HG02678 (cell line): ENCODE results near the gene CYB5B.

Experiments used
- ATAC-seq: cut with Tn5 transposase; IDR thresholded peaks from one replicate; pipeline ENCODE4 v1.9.1; 2021; ENCODE audit warnings: mild to moderate bottlenecking, moderate library complexity; ENCODE audit not compliant: unreplicated experiment

Gene CYB5B

DNA sequence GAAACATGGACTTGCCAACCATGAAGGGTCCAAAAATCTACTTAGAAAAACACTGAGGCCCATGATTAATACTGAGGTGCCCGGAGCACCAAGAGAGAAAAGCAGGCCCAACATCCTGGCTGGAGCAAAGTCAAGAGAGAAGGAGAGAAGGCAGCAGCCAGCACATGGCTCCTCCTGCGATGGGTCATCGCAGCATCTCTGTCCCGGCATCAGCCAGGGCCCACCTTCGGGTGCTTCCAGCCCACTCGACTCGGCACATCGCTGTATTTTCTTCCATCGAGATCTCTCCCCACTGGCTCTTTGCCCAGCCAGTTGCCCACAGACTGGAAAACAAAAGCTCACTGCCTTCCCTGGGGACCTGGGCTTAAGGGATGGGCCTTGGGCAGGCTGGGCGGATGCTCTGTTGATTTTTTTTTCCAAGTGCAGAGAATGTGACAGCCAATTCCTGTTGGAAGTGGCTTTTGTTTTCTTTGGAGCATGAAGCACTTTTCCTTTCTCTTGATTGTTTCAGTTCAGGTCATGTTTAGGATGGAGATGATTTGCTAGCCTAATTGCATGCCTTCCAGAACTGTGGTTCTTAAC is 58.1 kb downstream of the CYB5B start:
- ATAC-seq = no peak

DNA sequence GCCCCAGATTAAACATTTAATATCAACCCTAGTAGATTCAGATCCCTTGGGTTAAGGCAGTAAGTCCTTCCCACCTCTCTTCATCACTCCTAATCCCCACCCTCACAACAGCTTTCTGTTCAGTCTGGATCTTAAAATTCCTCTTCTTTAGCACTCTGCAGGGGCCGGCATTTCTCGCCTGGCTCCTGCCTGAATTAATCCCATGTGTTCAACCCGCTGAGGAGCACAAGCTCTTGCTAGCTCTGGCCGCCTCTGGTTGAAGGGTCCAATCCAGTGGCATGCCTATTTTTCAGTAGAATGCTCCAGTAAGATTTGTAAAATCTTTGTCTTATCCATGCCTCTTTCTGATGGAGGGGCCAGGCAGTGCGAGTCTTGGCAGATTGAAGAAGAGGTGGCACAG is 59.2 kb downstream of the CYB5B start:
- no peak for ATAC-seq

- ATAC-seq = no peak
Observed at GRCh38 chr16:69485361-69485760, 60.9 kb downstream of the CYB5B start.

DNA sequence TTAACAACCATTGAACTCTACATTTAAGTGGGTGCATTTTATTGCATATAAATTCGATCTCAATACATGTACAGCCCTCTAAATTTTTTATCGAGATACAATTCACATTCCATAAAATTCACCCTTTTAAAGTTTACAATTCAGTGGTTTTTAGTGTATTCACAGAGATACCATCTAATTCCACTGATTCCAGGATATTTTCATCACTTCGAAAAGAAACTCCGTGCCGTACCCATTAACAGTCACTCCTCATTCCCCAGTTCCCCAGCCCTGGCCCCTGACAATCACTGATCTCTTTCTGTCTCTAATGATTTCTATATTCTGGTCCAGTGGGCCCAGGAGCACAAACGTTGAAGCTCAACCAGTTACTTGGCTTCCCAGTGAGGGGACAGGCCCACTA is 61.4 kb downstream of the CYB5B start:
- ATAC-seq = no peak

- no peak for ATAC-seq
Observed at GRCh38 chr16:69486272-69486671, 61.9 kb downstream of the CYB5B start.

GRCh38 chr16:69486724-69487123 is 62.3 kb downstream of the CYB5B start:
- no peak for ATAC-seq

- no peak for ATAC-seq
Observed at GRCh38 chr16:69490707-69491324, 66.4 kb downstream of the CYB5B start.

- no peak for ATAC-seq
Observed at GRCh38 chr16:69494991-69495392, 70.6 kb downstream of the CYB5B start.

- no peak for ATAC-seq
Observed at GRCh38 chr16:69495821-69496220, 71.4 kb downstream of the CYB5B start.

DNA sequence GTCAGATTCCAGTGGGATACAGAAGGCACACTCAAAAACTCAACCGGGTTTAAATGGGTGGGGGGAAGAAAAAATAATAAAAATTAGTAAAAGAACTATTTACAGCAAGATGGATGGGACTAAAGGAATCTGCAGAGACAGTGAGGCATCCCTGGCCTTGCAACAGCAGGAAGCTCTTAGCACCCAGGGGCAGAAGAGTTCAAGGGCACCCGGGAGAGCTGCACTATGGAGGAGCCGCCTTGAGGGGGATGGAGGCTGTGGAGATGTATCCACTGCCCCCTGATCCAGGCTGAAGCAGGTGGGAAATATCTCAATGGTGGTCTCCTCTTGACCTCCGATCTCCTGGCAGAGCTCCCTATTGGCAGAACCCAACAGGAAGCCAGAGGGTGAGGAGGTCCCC is 72.0 kb downstream of the CYB5B start:
- no peak for ATAC-seq

DNA sequence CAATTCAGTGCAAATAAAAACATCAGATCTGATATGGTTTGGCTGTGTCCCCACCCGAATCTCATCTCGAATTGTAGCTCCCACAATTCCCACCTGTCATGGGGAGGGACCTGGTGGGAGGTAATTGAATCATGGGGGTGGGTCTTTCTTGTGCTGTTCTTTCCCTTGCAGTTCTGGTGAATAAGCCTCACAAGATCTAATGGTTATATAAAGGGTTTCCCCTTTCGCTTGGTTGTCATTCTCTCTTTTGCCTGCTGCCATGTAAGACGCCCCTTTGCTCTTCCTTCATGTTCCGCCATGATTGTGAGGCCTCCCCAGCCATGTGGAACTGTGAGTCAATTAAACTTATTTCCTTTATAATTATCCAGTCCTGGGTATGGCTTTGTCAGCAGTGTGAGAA is 72.5 kb downstream of the CYB5B start:
- ATAC-seq = no peak

DNA sequence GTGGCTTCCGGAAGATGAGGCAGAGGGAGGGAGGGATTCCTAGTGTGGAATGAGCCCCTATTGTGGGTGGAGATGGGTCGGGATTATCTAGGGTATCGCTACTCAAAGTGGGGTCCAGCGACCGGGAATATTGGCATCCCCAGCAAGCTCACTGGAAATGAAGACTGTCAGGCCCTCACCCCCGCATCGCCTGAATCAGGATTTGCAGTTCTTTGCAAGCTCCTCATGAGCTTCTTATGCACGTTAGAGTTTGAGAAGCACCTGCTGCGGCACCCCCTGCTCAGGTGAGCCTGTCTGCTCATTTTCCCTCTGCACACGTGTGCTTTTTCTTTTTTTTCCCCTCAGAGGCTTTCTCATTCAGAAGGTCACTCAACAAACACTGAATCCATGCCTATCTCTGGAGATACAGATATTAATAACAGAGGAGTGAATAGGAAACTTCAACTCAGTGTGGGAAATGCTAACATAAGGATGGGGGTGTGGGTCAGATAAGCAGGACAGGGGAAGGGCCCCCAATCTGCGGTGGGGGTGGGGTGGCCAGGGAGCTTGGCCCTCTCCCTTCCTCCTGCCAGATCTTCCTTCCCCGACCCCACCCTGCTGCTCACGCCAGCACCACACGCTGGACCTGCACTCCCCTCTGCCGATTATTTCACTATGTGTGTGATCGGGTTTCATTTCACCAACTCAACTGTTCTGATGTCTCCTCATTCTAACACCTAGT is 73.6 kb downstream of the CYB5B start:
- no peak for ATAC-seq

- no peak for ATAC-seq
Observed at GRCh38 chr16:69498926-69499325, 74.5 kb downstream of the CYB5B start.

- no peak for ATAC-seq
Observed at GRCh38 chr16:69499541-69500230, 75.3 kb downstream of the CYB5B start.

DNA sequence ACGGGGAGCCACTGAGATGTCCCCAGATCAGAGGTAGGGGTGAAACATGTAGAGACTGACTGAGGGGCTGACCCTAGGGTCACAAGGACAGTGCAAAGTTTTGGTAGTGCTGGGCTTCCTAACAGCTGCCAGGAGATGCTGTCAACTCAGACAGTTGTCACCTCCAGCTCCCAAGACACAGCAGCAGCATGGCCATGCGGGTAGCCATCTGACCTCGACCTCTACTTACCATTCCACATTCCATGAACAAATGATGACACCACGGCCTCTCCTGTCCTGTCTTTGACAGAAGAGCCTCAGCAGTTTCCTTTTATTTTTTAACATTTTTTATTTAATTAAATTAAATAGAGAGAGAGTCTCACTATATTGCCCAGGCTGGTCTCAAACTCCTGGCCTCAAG is 76.1 kb downstream of the CYB5B start:
- ATAC-seq = no peak

DNA sequence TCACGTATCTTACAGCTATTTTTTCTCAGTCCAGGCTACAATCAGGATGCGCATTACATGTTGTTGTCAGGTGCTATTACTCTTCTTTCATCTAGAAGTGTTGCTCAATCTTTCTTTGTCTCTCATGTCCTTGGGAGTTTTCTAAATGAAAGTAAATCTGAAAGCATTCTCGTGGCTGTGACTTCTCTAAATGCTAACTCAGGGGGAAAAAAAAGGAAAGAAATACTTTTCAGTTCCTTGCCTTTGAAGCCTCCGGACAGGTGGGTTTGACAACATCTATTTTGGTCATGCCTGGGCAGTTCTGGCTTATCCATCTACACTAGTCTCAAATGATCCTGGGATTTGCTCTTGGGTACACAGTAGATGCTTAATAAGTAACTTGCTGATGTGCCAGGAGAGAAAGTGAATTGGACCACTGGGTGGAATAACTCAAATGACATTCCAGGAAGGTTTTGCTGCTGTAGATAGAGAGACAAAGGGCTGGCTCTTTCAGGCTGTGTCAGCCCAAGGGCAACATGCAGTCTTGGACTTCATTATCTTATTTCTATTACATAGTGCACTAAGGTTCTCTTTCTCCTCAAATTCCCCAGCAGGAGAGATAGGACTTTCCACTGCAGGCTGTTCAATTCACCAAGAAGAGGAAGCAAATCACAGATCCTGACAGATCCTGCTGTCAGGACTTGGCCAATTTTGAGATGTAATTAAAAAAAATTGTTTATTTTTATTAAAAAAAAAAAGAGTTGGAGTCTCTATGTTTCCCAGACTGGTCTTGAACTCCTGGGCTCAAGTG is 77.7 kb downstream of the CYB5B start:
- ATAC-seq = peak; percentile 49

DNA sequence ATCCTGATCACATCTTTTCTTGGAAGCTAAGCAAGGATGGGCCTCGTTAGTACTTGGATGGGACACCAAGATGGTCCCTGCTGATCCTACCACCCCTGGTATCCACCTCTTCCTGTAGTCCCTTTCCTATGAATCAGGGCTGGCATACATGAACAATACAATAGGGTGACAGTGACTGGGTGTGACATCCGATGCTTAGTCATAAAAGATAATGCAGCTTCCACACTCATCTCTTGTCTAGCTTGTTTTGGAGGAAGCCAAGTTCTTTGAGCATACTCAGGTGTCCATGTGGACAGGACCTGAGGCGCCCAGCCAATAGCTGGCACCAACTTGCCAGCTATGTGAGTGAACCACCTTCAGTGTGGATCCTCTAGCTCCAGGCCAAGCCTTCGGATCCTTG is 78.8 kb downstream of the CYB5B start:
- no peak for ATAC-seq

GRCh38 chr16:69508033-69508755 is 83.8 kb downstream of the CYB5B start:
- no peak for ATAC-seq

- no peak for ATAC-seq
Observed at GRCh38 chr16:69509125-69509524, 84.7 kb downstream of the CYB5B start.

DNA sequence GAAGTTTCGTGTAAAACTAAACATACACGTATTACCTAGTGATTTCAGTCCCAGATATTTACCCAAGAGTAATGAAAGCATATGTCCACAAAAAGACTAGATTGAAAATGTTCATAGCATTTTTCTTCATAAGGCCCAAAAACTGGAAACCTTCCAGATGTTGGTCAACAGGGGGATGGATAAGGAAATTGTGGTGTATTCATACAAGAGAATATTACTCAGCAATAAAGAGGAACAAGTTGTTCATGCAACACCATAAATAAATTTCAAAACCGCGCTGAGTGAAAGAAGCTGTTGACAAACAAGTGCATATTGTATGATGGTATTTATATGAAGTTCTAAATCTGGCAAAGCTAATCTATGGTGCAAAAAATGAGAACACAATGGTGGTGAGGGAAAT is 87.2 kb downstream of the CYB5B start:
- ATAC-seq = no peak
